ENCODE measurements around the gene GSTA5. TPM values are rescaled to one million over a fixed set of nuclear protein-coding genes. Genes with fewer than 3 reads are reported as not detected.

Gene GSTA5
- total and polyA plus RNA-seq, 2 of the 8 experiments (the other 6 are each of a cell fraction or from before 2014, with no cell fraction given), result not detected

GRCh38 chr6:52890018-52890417 is 49.4 kb upstream of the GSTA5 start:
- H3K9me3 ChIP-seq (ENCODE audit: insufficient read depth in 2 of 2, low read depth in 1 of 2, low read length in 1 of 2), result no peaks in the 10 kb centered on the region
- H3K23ac ChIP-seq (ENCODE audit: insufficient read length), result no peak overlapping the region
- no peaks in the 10 kb centered on the region for H3K23me2 ChIP-seq (ENCODE audit: low read depth, low read length)
- no peak overlapping the region for H4K91ac ChIP-seq (replicated peaks; ENCODE audit: insufficient read length, low read length)
- H3K4ac ChIP-seq (replicated peaks; ENCODE audit: insufficient read length, low read depth, low read length), result no peak overlapping the region
- FAIRE-seq, result no peak
- DNase-seq (ENCODE audit: low read depth in 1 of 2, low spot score in 2 of 2), result no peak
- no peaks in the 10 kb centered on the region for H3K79me1 ChIP-seq (ENCODE audit: low read depth, low read length)
- no peak overlapping the region for H2BK120ac ChIP-seq (replicated peaks; ENCODE audit: low read depth, low read length)
- POLR2A ChIA-PET (ENCODE audit: partially characterized antibody), result no interaction called here
- no peak overlapping the region for H3K4me2 ChIP-seq (ENCODE audit: insufficient read depth in 1 of 2, low read depth in 2 of 2, low read length in 2 of 2)
- H4K20me1 ChIP-seq (replicated peaks in 1 of 2; ENCODE audit: control insufficient read depth in 1 of 2, insufficient read depth in 2 of 2, low read length in 2 of 2), result no peaks in the 10 kb centered on the region
- no peak overlapping the region for H3K4me3 ChIP-seq (ENCODE audit: extremely low read depth in 1 of 4, insufficient read depth in 2 of 4, low read depth in 3 of 4, low read length in 4 of 4)
- peaks cover 0 to 1% (median 0%) of the 10 kb centered on the region in 4 experiments; a peak in 1 of 7 replicates for H3K27me3 ChIP-seq (replicated peaks in 1 of 4; ENCODE audit: control insufficient read depth in 3 of 4, extremely low read depth in 1 of 4, insufficient read depth in 3 of 4, low read length in 3 of 4)
- no peak overlapping the region for H2BK20ac ChIP-seq (ENCODE audit: low read length)
- 94% methylated on average over 3 of the region's 3 CpGs; no CpG with 5 or more reads in 1 of the 2 experiments for WGBS, 2 experiments (ENCODE audit: extremely low coverage in 1 of 2, insufficient coverage in 1 of 2, insufficient read length in 1 of 2, insufficient replicate concordance in 2 of 2, low coverage in 1 of 2, low lambda C conversion rate in 2 of 2, missing lambda C conversion rate in 1 of 2)
- no peak overlapping the region for H2AK5ac ChIP-seq (ENCODE audit: low read depth, low read length)
- H3K4me1 ChIP-seq (replicated peaks in 1 of 4; ENCODE audit: control insufficient read depth in 3 of 4, insufficient read depth in 4 of 4, low read length in 3 of 4), result no peaks in the 10 kb centered on the region
- H2BK15ac ChIP-seq (ENCODE audit: low read length), result no peak overlapping the region
- H3K18ac ChIP-seq (ENCODE audit: extremely low read depth, low read length), result no peak overlapping the region
- H3K56ac ChIP-seq (replicated peaks; ENCODE audit: insufficient read length, low read depth, low read length), result no peak overlapping the region
- no peak overlapping the region for H4K8ac ChIP-seq (ENCODE audit: extremely low read depth, insufficient read depth, low read length)
- H3K27ac ChIP-seq (ENCODE audit: low read depth, low read length), result no peak overlapping the region
- no peaks in the 10 kb centered on the region for H3K79me2 ChIP-seq (ENCODE audit: control insufficient read depth in 1 of 2, insufficient read depth in 2 of 2, low read length in 2 of 2)
- H3K9ac ChIP-seq (replicated peaks in 1 of 4; ENCODE audit: extremely low read depth in 1 of 4, low read depth in 3 of 4, low read length in 3 of 4), result no peak overlapping the region
- no peak overlapping the region for H2BK12ac ChIP-seq (ENCODE audit: low read depth, low read length)
- H2AFZ ChIP-seq (ENCODE audit: low read length), result no peak overlapping the region
- no peak overlapping the region for H4K5ac ChIP-seq (ENCODE audit: insufficient read length, low read depth, low read length)
- H3K14ac ChIP-seq (ENCODE audit: insufficient read length), result no peak overlapping the region
- CTCF ChIA-PET (ENCODE audit: partially characterized antibody), result interaction anchor here (0.7 to 1.1 kb wide), 2 partner anchors 8 to 106 kb away, joined by 3 to 5 read pairs; no protein-coding TSS in a partner anchor
- no peaks in the 10 kb centered on the region for H3K36me3 ChIP-seq (ENCODE audit: control insufficient read depth in 2 of 4, insufficient read depth in 4 of 4, low read length in 3 of 4)
- no peak overlapping the region for H2BK5ac ChIP-seq (ENCODE audit: low read depth, low read length)
- TF ChIP-seq RXRA (IDR thresholded peaks at IDR 0.05; ENCODE audit: insufficient read depth, low read depth, low read length) (no peak), EP300 (IDR thresholded peaks at IDR 0.05; ENCODE audit: borderline replicate concordance in 1 of 2, low read depth in 2 of 2, low read length in 2 of 2) (no peak), KDM5A (IDR thresholded peaks at IDR 0.05; ENCODE audit: low read length) (no peak), POU5F1 (IDR thresholded peaks at IDR 0.05; ENCODE audit: low read depth, low read length) (no peak), USF2 (IDR thresholded peaks at IDR 0.05; ENCODE audit: low read length) (no peak), POLR2A (IDR thresholded peaks at IDR 0.05; ENCODE audit: control extremely low read depth in 1 of 2, low read depth in 2 of 2, low read length in 2 of 2) (no peak), KDM4A (IDR thresholded peaks at IDR 0.05; ENCODE audit: low read depth, low read length, severe bottlenecking) (no peak), BACH1 (IDR thresholded peaks at IDR 0.05; ENCODE audit: low read length) (no peak), CBX8 (IDR thresholded peaks at IDR 0.05; ENCODE audit: borderline replicate concordance, low read depth, low read length) (no peak), ATF3 (IDR thresholded peaks at IDR 0.05; ENCODE audit: insufficient read depth, low read depth, low read length) (no peak), EZH2 (IDR thresholded peaks at IDR 0.05; ENCODE audit: low read depth, low read length, severe bottlenecking) (no peak), SIRT6 (IDR thresholded peaks at IDR 0.05; ENCODE audit: low read length) (no peak)
- TF ChIP-seq, protein P1, sequence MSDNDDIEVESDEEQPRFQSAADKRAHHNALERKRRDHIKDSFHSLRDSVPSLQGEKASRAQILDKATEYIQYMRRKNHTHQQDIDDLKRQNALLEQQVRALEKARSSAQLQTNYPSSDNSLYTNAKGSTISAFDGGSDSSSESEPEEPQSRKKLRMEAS (IDR thresholded peaks at IDR 0.05), result no peak
